ENCODE data around the gene SUCLG2.
"Not testable (repeated sequence)": the region's sequence is repeated elsewhere in the genome, so short reads cannot be mapped to it uniquely, and the experiment has no call there.

The SUCLG2 gene

GRCh38 chr3:67561266-67561665 is 93.1 kb downstream of the SUCLG2 start:
- no peak for DNase-seq (ENCODE audit: low spot score)

- no peak for DNase-seq (ENCODE audit: low spot score)
Measured at GRCh38 chr3:67559029-67559605, 95.3 kb downstream of the SUCLG2 start.

- peak; percentile 5 for DNase-seq (ENCODE audit: low spot score)
Measured at GRCh38 chr3:67558426-67558825, 96.0 kb downstream of the SUCLG2 start.

- DNase-seq (ENCODE audit: low spot score) = no peak
Measured at GRCh38 chr3:67557848-67558355, 96.5 kb downstream of the SUCLG2 start.

- no peak for DNase-seq (ENCODE audit: low spot score)
Measured at GRCh38 chr3:67551361-67552016, 102.9 kb downstream of the SUCLG2 start.

- DNase-seq (ENCODE audit: low spot score) = no peak
Measured at GRCh38 chr3:67550541-67550940, 103.9 kb downstream of the SUCLG2 start.

GRCh38 chr3:67542502-67543250 is 111.7 kb downstream of the SUCLG2 start:
- not testable (repeated sequence) for DNase-seq (ENCODE audit: low spot score)

- no peak for DNase-seq (ENCODE audit: low spot score)
Measured at GRCh38 chr3:67540198-67540894, 114.1 kb downstream of the SUCLG2 start.

- not testable (repeated sequence) for DNase-seq (ENCODE audit: low spot score)
Measured at GRCh38 chr3:67537203-67537602, 117.2 kb downstream of the SUCLG2 start.

- DNase-seq (ENCODE audit: low spot score) = no peak
Measured at GRCh38 chr3:67535006-67535405, 119.4 kb downstream of the SUCLG2 start.

GRCh38 chr3:67534594-67534993 is 119.8 kb downstream of the SUCLG2 start:
- no peak for DNase-seq (ENCODE audit: low spot score)

GRCh38 chr3:67531181-67532101 is 123.0 kb downstream of the SUCLG2 start:
- no peak for DNase-seq (ENCODE audit: low spot score)

- no peak for DNase-seq (ENCODE audit: low spot score)
Measured at GRCh38 chr3:67529915-67530314, 124.5 kb downstream of the SUCLG2 start.

- no peak for DNase-seq (ENCODE audit: low spot score)
Measured at GRCh38 chr3:67529337-67529736, 125.1 kb downstream of the SUCLG2 start.

- peak; percentile 29 for DNase-seq (ENCODE audit: low spot score)
Measured at GRCh38 chr3:67526246-67526645, 128.2 kb downstream of the SUCLG2 start.

GRCh38 chr3:67524046-67524445 is 130.4 kb downstream of the SUCLG2 start:
- DNase-seq (ENCODE audit: low spot score) = no peak

- no peak for DNase-seq (ENCODE audit: low spot score)
Measured at GRCh38 chr3:67522081-67522480, 132.3 kb downstream of the SUCLG2 start.

- no peak for DNase-seq (ENCODE audit: low spot score)
Measured at GRCh38 chr3:67521053-67521646, 133.3 kb downstream of the SUCLG2 start.

- no peak for DNase-seq (ENCODE audit: low spot score)
Measured at GRCh38 chr3:67518236-67518635, 136.2 kb downstream of the SUCLG2 start.

GRCh38 chr3:67517781-67518180 is 136.6 kb downstream of the SUCLG2 start:
- DNase-seq (ENCODE audit: low spot score) = no peak

- DNase-seq (ENCODE audit: low spot score) = no peak
Measured at GRCh38 chr3:67516496-67516895, 137.9 kb downstream of the SUCLG2 start.

Data from AG08396 (cell line).